Right ventricle myocardium inferior (tissue), 1 donor: Measurements from ENCODE around the gene SYVN1. TPM values are rescaled to one million over a fixed set of nuclear protein-coding genes. Genes with fewer than 3 reads are reported as not detected.
A peak's percentile ranks its signal among the peaks of the same experiment; 100 is the strongest.

ENCODE experiments used
- ATAC-seq: fragments of 200-7000 bp; cut with Tn5 transposase; one replicate; pipeline ENCODE4 v1.9.1; 2020; ENCODE audit warnings: mild to moderate bottlenecking, moderate library complexity
- DNase-seq: peaks from one replicate; pipeline ENCODE4 v3.0.0; 2021; ENCODE audit errors: missing footprints
- intact Hi-C: fragments of 100-400 bp; cut with DNase I; formaldehyde crosslinking; loops from one replicate; pipeline ENCODE4 v1.11.0; 2022
- total RNA-seq: library from RNA; stranded (reverse); fragmentation: NEBNext Ultra II Directional; extraction: Animal tissue kit (Norgen Biotek cat#: 25700); gene quantifications from one replicate; pipeline ENCODE4 v1.2.1, GENCODE V29; 2021
- donor health status: DM: no; HTN: yes; CAD: no; lungs with severe emphysema.

The SYVN1 gene
- total RNA-seq, 1 donor from 2014 or later, result 27.1 TPM

DNA sequence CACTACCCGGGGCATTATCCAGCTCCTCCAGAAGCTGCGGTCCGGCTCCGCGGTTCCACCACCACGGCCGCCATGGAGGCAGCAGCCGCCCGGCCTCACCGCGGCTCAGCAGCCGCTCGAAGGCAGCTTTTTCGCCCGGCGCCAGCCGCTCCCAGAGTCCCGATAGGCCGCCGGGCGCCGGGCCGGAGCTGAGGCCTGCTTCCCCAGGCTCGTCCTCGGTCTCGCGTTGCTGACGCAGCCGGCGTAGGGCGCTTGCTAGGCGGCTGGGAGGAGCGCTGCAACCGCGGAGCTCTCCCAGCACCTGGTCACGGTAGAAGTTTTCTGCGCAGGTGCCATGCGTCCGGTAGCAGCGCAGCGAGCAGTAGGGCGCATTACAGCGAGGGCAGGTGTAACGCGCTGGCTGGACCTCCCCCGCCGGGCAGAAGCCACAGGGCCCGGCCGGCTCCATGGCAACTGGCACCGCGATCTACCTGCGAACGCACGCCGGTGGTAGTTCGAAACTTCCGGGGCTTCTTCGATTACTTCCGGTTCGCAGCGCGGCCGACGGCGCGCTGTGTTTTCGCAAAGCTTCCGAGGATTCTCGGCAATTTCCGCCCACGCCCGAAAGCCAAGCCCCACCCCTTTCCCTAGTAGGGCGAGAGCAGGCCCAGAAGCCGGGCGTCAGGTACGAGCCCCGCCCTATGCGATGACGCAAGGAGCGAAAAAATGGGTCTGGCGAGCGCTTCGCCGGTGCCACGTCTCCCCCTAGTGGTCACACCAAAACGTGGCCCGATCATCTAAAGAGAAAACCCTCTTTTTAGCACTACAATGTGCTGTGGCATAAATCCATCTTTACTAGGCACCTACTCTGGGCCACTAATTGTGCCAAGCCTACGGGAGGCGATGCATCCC is 16.9 kb downstream of the SYVN1 start, which contains the start of gene ZNHIT2:
Gene ZNHIT2 (minus strand): TSS at position 496 of the 891 bp plus-strand sequence. CDS start 48 bp downstream, at position 448.
- intact Hi-C loops, result loop anchor here (1.0 kb wide), 1 partner anchor 33 kb away; the partner anchor contains the start of genes CDCA5 and ZFPL1
- ATAC-seq (peak; percentile 88), DNase-seq (peak; percentile 100)

DNA sequence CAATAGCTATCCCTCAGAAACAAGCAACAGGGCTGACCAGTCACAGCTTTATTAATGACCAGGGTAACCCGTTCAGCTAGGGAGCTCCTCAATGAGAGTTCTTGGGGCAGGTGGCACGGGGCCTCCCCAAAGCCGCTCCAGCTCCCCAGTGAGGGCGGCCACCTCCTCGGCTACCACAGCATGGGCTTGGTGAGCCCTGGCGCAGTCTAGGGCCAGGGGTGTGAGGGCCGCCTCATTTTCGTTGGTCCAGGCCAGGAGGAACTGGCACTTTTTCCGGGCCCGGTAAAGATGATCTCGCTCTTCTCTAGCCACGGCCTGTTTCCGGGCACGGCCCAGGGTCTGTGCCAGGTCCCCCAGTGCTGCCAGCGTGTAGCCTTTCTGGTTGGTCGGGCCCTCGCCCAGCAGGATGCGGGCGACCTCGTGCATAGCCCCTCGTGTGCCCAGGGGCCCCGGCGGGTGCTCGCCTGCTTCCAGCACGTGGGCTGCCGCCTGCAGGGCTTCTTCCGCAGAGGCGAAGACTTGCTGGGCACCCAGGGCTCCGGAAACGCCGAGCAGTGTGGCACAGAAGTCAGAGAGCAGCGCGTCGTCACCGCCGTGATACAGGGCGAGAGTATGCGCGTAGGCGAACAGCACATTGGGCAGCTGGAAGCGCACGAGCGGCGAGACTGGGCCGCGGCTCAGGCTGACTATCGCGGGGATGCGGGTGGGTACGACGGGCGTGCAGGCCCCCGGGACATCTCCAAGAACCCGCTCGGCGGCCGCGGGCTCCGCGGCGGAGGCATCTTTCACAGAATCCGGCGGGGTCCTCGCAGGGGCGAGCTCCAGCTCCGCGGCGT is 17.7 kb downstream of the SYVN1 start:
- no peak for ATAC-seq
- no peak for DNase-seq
- intact Hi-C loops, result loop anchor here (1.0 kb wide), 1 partner anchor 32 kb away; the partner anchor contains the start of genes CDCA5 and ZFPL1

DNA sequence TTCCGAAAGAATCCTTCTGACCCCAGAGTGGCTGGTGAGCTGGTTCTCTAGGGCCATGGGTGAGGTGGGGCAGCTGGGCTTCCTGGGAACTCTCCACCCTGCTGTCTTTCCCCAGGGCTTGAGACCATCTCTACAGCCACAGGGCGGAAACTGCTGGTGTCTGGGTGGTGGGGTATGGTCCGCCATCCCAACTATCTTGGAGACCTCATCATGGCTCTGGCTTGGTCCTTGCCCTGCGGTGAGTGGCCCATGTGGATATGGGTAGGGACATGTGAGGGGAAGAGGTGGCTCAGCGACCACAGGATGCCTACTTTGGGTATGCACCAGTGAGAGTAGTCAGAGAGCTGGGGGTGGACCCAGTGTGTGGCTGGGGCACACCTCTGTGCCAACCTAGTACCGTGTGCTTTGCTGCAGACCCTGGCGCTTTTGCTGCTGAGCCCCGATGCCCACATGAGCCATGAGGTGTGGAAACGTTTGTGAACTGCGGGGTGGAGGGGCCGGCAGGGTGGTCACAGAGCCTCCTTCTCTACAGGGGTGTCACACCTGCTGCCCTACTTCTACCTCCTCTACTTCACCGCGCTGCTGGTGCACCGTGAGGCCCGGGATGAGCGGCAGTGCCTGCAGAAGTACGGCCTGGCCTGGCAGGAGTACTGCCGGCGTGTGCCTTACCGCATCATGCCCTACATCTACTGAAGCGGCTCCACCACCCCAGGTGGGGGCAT is 18.8 kb downstream of the SYVN1 start:
- ATAC-seq (no peak), DNase-seq (no peak)
- intact Hi-C loops, result no loop called here

DNA sequence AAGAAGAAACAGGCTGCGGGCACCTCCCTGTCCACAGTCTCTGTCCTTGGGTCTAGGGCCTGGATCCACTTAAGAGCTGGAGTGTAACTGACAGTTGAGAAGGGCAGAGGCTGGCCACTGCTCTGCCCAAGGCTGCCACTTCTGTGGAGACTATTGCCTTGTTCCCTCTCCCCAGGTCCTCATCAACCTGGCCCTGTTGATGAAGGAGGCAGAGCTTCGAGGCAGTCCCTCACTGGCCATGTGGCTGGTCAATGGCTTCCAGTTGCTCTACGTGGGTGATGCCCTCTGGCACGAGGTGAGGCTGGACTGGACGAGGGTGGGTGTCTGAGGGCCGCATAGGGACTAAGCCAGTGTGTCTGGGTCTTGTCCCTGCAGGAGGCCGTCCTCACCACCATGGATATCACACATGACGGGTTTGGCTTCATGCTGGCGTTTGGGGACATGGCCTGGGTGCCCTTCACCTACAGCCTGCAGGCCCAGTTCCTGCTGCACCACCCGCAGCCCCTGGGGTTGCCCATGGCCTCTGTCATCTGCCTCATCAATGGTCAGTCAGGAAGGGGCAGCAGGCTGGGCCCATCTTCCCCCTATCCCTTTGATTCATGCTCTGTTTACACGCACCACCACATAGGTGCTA is 19.7 kb downstream of the SYVN1 start:
- ATAC-seq (no peak), DNase-seq (no peak)
- intact Hi-C loops, result loop anchor here (5.0 kb wide), 1 partner anchor 148 kb away; the partner anchor contains the start of gene POLA2

DNA sequence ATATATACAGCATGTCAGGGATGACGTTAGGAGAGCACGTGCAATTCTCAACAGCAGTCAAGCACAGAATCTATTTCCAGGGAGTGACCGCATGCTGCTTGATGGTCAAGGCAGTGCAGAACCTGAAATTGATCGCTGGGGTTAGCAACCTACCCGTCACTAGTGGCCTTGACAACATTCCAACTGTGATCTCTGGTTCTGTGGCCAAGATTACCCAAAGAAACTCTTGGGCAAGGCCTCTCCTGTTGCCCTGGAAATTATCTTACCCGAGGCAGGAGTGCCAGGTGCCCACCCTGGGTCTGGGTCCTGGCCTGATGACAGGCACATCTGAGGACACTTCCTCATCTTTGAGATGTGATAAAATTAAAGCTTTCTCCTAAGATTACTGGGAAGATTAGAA is 20.5 kb downstream of the SYVN1 start:
- ATAC-seq, result no peak
- no peak for DNase-seq
- intact Hi-C loops, result loop anchor here (5.0 kb wide), 1 partner anchor 148 kb away; the partner anchor contains the start of gene POLA2

DNA sequence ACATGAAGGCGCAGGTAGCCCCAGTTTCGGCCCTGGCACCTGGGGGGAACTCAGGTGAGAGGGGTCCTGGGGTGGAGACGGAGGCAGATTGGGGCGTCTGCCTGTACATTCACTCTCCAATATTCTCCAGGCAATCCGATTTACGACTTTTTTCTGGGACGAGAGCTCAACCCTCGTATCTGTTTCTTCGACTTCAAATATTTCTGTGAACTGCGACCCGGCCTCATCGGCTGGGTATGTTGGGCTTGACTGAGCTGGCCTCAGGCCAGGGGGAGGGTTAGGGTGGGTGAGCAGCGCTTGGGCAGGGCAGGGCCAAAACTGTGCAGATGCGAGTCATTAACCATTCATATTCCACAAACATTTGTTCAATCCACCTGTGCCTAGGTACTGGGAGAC is 21.0 kb downstream of the SYVN1 start:
- DNase-seq, result no peak
- no peak for ATAC-seq
- intact Hi-C loops, result loop anchor here (5.0 kb wide), 1 partner anchor 149 kb away; the partner anchor contains the start of gene POLA2

DNA sequence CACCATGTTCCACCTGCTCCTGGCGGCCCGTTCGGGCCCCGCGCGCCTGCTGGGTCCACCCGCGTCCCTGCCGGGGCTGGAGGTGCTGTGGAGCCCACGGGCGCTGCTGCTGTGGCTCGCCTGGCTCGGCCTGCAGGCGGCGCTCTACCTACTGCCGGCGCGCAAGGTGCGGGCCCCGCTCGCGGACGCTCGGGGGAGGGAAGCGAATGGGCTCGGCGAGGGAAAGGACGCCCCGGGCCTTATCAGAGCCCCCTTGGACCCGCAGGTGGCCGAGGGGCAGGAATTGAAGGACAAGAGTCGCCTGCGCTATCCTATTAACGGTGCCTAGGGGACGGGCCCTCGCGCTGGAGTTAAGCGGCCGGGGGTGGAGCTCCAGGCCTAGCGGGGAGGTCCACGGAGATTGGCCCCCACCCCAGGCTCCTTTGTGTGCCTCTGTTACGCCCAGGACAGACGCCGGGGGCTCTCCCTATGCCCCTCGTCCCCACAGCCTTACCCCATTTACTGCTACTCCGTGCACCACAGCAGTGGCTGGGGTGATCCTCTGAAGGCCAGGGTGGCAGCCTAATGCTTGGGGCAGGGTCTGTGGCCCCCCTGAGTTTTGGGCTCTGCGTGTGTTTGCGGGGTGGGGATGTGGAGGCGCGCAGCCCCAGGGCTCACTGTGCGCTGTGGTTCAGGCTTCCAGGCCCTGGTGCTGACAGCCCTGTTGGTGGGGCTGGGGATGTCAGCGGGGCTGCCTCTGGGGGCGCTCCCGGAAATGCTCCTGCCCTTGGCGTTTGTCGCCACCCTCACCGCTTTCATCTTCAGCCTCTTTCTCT is 21.6 kb downstream of the SYVN1 start:
- intact Hi-C loops, result loop anchor here (5.0 kb wide), 1 partner anchor 150 kb away; the partner anchor contains the start of gene POLA2
- ATAC-seq (peak; percentile 56), DNase-seq (peak; percentile 78)

DNA sequence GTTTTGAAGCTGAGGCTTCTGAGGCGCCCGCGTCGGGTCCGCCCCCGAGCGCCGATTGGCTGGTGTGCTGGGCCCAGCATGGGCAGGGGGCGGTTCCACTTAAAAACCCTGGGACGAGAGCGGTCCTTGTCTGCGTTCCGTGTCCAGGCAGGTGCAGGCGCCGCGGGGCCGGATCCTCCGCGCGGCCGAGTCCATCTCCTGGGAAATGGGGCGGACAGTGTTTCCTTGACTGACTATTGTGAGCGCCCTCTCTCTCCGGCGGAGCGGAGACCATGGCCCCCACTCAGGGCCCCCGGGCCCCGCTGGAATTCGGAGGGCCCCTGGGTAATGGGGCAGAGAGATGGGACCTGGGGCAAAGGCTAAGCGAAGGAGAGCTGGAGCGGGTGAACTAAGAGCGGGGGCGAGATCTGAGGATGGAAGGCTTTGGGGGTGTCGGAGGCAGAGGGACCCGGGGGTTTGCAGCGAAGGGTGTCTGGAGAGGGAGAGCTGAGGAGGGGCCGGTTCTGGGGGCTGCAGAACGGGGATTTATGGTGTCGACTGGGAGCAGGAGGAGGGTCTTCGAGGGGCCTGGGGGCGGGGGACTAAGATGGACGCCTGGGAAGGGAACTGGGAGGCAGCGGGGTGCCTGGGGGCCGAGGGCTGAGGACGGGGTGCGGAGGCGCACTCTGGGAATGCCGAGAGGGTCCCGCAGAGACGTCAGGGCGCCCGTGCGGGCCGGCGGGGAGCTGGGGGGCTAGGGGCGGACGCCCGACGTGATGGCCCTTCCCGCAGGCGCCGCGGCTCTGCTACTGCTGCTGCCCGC is 22.4 kb downstream of the SYVN1 start, which contains the start of gene TM7SF2:
Gene TM7SF2 (plus strand): TSS at position 129 of the 802 bp plus-strand sequence. CDS start 144 bp downstream, at position 273.
- DNase-seq (peak; percentile 99), ATAC-seq (peak; percentile 92)
- intact Hi-C loops, result loop anchor here (2.0 to 5.0 kb wide), 2 partner anchors 97 to 150 kb away; partner anchors contain the start of genes ARL2 and POLA2

DNA sequence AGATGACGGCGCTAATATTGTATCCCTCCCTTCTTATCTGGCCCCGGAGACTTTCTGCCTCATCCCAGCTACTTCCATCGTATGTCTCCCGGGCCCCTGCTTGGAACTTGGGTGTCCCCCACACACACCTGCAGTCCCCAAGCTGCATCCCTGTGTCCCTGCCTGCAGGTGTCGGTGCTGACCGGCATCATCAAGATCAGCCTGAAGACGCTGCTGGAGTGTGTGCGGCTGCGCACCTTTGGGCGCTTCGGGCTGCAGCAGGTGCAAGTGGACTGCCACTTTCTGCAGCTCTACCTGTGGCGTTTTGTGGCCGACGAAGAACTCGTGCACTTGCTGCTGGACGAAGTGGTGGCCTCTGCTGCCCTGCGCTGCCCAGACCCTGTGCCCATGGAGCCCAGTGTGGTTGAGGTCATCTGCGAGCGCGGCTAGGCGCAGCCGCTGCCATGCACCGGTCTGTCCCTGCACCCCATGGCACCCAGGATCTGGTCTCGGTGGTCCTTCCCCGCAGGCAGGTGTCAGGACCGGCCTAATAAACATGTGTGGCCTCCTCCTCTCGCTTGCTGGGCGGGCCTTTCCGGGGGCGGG is 23.1 kb downstream of the SYVN1 start:
- intact Hi-C loops, result loop anchor here (2.0 to 5.0 kb wide), 2 partner anchors 96 to 151 kb away; partner anchors contain the start of genes ARL2 and POLA2
- DNase-seq (no peak), ATAC-seq (no peak)

DNA sequence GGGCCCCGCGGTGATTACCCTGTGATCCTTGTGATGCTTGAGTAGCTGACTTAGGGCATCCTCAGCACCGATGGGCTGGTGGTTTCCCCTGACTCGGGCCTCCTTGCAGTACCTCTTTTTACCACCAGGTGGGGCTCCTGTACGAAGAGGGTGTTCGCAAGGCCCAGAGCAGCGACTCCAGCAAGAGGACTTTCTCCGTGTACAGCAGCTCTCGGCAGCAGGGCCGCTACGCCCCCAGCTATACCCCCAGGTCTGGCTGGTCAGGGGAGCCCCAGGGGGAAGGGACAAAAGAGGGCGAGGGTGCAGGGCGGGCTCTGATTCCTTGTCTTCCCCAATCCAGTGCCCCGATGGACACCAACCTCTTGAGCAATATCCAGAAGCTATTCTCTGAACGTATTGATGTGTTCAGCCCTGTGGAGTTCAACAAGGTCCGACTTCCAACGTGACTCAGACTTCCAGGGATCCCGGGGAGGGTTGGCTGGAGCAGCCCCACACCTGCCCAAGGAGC is 23.9 kb downstream of the SYVN1 start:
- DNase-seq (peak; percentile 90), ATAC-seq (peak; percentile 56)
- intact Hi-C loops, result loop anchor here (2.0 to 5.0 kb wide), 2 partner anchors 96 to 152 kb away; partner anchors contain the start of genes ARL2 and POLA2

DNA sequence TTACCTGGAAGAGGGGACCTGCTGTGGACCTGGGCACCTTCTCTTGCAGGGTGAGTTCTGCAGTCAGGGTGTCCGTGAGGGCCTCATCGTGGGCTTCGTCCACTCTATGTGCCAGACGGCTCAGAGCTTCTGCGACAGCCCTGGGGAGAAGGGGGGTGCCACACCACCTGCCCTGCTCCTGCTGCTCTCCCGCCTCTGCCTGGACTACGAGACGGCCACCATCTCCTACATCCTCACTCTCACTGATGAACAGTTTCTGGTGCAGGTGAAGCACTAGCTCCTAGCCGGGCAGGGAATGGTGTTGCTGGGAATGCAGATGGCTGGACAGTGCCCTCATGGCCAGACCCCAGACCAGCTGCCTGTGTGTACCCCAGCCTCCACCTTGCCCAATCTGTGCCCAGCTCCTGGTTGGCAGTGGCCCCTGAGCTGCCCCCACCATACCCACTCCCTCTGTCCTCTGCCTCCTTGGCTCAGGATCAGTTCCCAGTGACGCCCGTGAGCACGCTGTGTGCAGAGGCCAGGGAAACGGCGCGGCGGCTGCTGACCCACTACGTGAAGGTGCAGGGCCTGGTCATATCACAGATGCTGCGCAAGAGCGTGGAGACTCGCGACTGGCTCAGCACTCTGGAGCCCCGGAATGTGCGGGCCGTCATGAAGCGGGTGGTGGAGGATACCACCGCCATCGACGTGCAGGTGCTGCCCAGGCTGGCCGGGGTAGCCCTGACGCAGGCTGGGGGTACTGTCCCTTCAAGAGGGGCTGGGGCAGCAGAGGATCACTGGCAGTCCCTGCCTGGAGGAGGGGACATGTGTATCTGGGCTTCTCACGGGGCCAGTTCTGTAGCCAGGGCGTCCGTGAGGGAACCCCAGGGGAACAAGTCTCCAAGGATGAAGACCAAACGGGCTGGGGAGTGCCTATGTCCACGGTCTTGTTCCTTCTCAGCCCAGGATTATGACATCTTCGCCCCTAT is 24.8 kb downstream of the SYVN1 start:
- intact Hi-C loops, result loop anchor here (2.0 to 5.0 kb wide), 2 partner anchors 95 to 153 kb away; partner anchors contain the start of genes ARL2 and POLA2
- DNase-seq (no peak), ATAC-seq (no peak)

DNA sequence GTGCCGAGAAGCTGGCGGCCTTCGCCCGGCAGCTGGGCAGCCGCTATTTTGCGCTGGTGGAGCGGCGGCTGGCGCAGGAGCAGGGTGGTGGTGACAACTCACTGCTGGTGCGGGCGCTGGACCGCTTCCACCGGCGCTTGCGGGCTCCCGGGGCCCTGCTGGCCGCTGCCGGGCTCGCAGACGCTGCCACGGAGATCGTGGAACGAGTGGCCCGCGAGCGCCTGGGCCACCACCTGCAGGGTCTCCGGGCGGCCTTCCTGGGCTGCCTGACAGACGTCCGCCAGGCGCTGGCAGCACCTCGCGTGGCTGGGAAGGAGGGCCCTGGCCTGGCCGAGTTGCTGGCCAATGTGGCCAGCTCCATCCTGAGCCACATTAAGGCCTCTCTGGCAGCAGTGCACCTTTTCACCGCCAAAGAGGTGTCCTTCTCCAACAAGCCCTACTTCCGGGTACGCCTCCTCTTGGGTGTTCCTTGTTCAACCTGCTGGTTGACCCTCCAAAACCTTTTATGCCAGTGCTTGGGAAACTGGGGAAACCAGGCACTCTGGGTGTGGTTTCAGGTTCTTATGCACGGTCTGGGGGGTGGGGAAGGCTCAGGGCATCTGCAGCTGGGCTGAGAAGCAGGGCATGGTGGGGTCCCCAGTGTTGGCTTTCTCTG is 25.7 kb downstream of the SYVN1 start:
- ATAC-seq (no peak), DNase-seq (no peak)
- intact Hi-C loops, result no loop called here

DNA sequence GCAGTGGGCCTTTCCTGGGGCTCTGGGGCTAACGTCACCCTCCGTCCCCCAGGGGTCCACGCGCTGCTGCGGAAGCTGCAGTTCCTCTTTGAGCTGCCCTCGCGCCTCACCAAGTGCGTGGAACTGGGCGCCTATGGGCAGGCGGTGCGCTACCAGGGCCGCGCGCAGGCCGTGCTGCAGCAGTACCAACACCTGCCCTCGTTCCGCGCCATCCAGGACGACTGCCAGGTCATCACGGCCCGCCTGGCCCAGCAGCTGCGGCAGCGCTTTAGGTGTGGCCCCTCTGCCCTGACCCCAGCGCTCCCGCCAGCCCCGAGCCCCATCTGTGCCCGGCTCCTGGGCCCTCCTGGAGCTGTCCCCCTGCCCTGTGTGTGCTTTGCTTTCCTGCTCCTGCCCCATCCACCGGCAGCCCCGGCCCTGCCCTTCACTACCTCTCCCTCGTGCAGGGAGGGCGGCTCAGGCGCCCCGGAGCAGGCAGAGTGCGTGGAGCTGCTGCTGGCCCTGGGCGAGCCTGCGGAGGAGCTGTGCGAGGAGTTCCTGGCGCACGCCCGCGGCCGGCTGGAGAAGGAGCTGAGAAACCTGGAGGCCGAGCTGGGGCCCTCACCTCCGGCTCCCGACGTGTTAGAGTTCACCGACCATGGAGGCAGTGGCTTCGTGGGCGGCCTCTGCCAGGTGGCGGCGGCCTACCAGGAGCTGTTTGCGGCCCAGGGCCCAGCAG is 26.4 kb downstream of the SYVN1 start:
- ATAC-seq (no peak), DNase-seq (no peak)
- intact Hi-C loops, result no loop called here
